COLO668 (cell line): ENCODE data around the gene TACC3.
A peak's percentile ranks its signal among the peaks of the same experiment; 100 is the strongest.
"Not testable (repeated sequence)": the region's sequence is repeated elsewhere in the genome, so short reads cannot be mapped to it uniquely, and the experiment has no call there.

ENCODE experiments used
- DNase-seq: peaks from one replicate; lab custom pipeline; 2025; ENCODE audit not compliant: unreplicated experiment; lab: John Stamatoyannopoulos, UW

The TACC3 gene

GRCh38 chr4:1701671-1702070, 19.6 kb upstream of the TACC3 start:
- DNase-seq, result not testable (repeated sequence)

GRCh38 chr4:1703867-1704266, 17.5 kb upstream of the TACC3 start:
- no peak for DNase-seq

- DNase-seq, result no peak
Observed at GRCh38 chr4:1705732-1706131, 15.6 kb upstream of the TACC3 start.

- no peak for DNase-seq
Observed at GRCh38 chr4:1706358-1706757, 15.0 kb upstream of the TACC3 start.

- DNase-seq, result no peak
Observed at GRCh38 chr4:1708581-1708980, 12.7 kb upstream of the TACC3 start.

- no peak for DNase-seq
Observed at GRCh38 chr4:1711055-1711570, 10.2 kb upstream of the TACC3 start.

- DNase-seq, result peak; percentile 63
Observed at GRCh38 chr4:1711571-1712215, 9.6 kb upstream of the TACC3 start.

GRCh38 chr4:1712216-1713002, 8.9 kb upstream of the TACC3 start, which contains the start of gene SLBP:
Gene SLBP (minus strand): TSS chr4:1712319. CDS start chr4:1712188, 131 bp downstream.
- peak; percentile 98 for DNase-seq

GRCh38 chr4:1713003-1713851, 8.1 kb upstream of the TACC3 start:
- DNase-seq, result peak; percentile 73

GRCh38 chr4:1714303-1715001, 6.9 kb upstream of the TACC3 start:
- peak; percentile 29 for DNase-seq

GRCh38 chr4:1715002-1715758, 6.1 kb upstream of the TACC3 start:
- peak; percentile 16 for DNase-seq

- DNase-seq, result no peak
Observed at GRCh38 chr4:1716065-1716945, 5.0 kb upstream of the TACC3 start.

GRCh38 chr4:1717129-1718094, 3.9 kb upstream of the TACC3 start:
- peak; percentile 11 for DNase-seq

- peak; percentile 81 for DNase-seq
Observed at GRCh38 chr4:1718095-1718850, 3.0 kb upstream of the TACC3 start.

- DNase-seq, result peak; percentile 61
Observed at GRCh38 chr4:1720163-1720983, 948 bp upstream of the TACC3 start.
